GM03348 (cell line): Measurements from ENCODE around the gene ITPKB.
"Not testable (repeated sequence)": the region's sequence is repeated elsewhere in the genome, so short reads cannot be mapped to it uniquely, and the experiment has no call there.

ENCODE experiments used
- DNase-seq: peaks from one replicate; pipeline ENCODE4 v3.0.0; 2012; ENCODE audit warnings: low spot score

The ITPKB gene

DNA sequence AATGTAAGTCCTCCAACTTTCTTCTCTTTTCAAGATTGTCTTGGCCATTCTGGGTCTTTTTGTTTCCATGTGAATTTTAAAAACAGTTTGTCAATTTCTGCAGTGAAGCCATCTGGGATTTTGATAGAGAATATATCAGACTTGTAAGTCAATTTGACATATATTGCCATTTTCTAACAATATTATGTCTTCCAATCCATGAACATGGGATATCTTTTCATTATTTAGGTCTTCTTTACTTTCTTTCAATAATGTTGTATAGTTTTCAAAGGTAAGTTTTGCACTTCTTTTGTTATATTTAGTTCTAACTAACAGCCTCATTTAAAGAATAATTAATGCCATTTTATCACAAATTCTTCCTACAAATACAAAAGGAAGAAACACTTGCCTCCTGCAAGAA is 117.1 kb downstream of the ITPKB start:
- no peak for DNase-seq

DNA sequence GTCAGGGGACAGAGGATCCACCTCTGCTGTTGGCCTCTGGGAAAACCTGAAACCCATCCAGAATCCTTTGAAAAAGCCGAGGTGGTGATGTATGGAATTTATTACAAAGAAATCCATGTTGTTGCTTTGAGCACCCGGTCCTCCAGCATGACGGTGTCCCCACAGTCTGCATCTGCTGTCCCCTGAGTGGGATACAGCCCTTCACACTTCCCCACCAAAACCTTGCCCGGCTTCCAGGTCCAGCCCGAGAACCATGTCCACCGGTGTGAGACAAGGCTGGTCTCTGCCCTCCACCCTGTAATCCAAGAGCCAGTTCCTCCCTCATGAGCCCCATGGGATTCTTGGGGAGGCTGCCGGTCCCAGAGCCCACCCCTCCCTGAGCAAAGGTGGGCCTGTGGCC is 120.1 kb downstream of the ITPKB start:
- DNase-seq, result no peak

DNA sequence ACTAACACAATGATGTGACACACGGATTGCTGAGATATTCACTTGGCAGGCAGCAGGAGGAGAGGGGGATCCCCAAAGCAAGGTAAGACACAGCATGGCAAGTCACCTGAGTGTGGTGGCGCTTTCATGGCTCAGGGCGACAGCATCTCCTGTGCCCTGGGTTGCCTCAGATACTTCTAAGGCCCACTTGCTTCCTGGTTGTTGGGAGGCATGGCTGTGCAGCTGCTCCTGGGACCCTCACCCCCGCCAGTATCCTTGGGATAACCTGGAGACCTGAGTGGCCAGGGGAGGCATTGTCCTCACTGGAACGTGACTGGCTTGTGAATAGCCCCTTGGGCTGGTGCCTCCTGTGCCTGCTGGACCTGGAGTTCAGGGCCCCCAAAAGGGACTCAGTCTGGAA is 120.7 kb downstream of the ITPKB start:
- DNase-seq, result no peak

DNA sequence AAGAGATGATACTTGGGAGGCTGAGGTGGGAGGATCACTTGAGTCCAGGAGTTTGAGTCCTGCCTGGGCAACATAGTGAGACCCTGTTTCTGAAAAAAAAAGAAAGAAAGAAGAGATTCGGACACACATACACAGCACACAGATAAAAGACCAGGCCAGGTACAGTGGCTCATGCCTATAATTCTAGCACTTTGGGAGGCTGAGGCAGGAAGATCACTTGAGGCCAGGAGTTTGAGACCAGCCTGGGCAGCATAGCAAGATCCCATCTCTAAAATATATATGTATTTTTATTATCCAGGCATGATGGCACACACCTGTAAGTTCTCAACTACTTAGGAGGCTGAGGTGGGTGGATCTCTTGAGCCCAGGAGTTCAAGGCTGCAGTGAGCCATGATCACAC is 121.4 kb downstream of the ITPKB start:
- DNase-seq, result not testable (repeated sequence)

DNA sequence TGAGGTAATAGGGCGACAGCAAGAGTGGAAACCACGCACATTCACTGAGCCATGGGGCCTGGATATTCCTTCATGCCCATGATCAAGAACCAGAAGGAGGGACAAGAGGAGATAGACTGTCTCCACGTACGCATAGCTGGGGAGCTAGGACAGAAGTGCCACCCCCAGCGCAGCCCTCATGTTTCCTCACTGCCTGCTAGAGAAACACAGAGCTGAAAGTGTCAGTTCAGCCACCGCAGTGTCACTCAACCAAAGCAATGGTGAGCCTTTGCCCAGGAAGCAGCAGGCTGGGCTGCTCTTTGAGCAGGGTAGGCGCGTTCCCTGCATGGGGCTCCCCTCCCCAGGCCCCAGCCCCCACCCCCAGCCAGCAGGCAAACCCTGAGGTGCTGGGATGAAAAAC is 122.0 kb downstream of the ITPKB start:
- DNase-seq, result no peak

DNA sequence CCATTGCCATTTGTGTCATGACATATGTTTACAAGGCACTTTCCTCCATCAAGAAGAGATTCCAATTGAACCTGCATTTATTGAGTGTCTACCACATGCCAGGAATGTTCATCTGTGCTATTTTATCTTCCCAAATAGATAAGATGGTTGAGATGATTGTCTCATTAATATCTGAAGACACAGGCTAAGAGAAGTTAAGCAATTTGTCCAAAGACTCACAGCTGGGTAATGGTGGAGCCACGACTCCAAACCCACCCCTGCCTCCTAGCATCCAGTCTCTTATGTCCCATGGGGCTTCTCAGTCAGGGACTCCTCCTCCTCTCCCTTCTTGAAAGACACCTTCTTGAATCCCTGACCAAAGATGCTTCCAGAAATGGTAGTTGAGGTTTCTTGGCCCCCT is 122.4 kb downstream of the ITPKB start:
- DNase-seq, result no peak

DNA sequence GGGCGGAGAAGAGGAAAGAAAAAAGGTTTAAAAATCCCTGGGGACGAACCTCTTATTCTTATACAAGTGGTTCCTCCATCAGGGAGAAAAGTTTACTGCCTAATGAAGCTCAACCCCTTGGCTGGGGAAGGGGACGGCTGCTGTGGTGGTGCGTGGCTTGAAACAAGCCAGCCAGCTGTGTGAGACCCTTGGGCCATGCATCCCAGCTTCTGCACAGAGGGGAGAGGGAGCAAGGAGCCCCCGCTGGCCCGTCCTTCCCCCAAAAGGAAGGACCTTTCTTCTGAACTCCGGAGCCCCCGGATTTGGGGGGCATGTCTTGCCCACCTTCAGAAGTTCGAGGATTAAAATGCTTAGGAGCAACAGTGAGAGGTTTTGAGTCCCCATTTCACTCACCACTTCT is 123.2 kb downstream of the ITPKB start:
- DNase-seq, result no peak

DNA sequence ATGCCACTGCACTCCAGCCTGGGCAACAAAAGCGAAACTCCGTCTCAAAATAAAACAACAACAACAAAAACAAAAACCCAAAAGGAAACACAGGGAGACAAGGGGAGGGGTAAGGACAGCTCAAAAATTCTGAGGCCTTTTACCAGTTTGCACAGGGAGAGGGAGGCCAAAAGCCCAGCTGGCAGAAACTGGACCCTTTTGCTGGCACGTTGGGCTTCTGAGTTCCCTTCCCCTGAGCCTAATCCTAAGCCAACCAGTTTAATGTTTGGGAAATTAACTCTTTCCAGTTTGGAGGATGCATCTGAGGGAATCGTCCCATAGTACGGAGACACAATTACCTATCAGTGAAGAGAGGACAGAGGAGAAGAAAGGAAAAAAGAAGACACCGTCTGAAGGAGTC is 127.1 kb downstream of the ITPKB start:
- DNase-seq, result not testable (repeated sequence)

DNA sequence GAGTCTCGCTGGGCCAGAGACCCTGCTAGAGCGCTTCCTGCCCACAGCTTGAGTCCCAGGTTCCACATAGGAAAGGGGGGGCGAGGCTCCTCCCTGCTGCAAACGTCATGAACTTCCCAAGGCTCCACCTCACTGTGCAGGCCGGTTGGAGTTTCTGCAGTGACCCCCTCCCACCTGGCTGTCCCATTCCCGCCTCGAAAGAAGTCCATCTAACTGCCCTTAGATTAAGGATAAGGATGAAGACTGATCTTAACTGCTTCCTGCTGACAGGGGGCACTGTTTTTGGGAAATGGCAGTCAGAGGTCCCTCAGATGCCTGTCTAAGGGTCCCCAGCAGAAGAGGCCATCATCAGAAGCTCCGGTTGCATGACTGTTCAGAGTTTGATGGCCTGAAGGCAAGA is 127.8 kb downstream of the ITPKB start:
- DNase-seq, result no peak

DNA sequence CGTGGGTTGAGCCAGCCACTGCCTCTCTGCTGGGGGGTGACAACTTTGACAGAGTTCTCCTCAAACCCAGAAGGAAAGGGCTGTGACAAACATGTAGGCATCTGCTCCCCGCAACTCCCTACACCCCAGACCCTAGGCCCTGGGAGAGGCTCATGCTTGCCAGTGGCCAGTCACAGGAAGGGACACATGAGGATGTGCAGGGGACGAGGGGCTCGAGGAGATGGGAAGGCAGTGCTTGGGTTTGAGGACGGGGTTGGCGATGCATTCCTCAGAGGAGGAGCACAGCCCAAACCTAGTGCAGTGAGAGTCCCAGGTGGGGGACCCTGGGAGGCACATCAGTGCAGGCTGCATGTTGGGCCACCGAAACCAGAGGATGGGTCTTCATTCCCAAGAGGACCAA is 128.4 kb downstream of the ITPKB start:
- no peak for DNase-seq

DNA sequence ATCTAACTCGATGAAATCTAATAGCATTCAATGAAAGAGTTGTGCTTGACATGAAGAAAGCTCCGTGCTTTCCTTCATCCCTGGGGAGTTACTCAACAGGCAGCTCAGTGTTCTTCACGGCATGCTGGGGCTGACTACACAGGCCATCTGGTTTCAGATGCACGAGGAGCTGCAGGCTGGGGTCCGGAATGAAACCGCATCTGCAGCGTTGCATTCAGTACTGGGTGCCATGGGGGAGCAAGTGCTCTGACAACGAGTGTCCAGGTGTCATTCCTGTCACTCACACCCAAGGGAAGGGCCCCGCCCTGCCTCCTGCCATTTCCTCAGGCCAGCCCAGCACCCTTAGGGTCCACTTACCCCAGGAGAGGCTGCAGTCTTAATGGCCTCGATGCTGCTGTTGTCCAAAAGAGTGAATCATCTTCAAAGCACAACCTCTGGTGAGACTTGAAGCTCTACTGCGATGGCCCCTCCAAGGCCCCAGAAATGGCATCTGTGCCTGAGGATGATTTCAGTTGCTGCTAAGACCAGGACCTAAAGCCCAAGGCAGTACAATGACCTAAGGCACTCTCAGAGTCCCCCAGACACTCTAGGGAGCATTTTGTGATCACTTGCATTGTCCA is 129.1 kb downstream of the ITPKB start:
- no peak for DNase-seq

DNA sequence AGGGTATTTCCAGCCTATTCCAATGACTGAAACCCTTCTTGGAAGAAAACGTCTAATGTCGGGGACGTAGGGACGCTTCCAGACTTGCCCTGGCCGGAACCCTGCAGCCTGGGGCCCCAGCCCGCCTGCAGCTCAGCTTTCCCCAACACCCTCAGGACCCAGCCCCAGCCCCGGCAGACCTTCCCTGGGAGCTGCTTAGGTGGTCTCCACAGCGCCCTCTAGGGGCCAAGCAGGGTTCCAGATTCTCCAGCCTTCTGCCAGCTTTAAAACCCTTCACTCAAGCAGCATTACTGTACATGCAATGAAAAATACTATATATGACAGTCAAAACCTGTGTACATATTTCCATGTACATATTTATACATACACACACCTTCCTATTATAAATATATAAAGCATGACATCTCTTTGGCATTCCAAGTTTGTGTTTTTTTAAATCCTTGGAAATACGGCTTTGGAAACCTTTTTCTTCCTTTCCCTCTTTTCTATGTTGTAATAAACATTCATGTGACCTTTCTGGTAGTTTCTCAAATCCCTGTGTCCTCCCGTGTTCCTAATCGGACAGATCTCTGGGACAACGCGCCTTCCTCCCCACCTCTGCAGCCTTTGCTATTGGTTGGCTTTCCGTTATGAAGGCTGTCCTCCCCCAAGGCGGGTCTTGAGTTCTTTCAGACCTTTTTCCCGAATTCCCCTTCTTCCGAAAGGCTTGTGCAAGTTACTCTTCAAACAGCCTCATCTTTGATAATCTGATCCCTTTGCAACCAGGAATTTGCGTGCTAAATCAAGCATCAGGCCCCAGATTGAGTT is 130.2 kb downstream of the ITPKB start:
- DNase-seq, result peak; percentile 73

DNA sequence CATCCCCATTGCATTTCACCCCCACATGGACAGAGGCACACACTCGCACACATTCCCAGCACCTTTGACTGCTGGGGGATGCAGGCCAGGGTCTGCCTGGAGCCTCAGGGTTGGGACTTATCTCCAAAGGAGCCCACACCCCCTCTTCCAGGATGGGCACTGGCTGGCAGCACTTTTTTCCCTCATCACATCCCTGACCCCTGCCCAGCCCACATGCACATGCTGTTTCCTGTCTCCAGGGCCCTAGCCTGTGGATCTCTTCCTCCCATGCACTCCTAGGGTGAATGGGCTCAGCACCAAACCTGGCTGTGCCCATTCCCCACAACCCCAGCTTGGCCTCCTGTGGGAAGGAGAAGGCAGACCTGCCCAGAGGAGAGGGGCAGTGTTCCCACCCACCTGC is 131.3 kb downstream of the ITPKB start:
- DNase-seq, result no peak

DNA sequence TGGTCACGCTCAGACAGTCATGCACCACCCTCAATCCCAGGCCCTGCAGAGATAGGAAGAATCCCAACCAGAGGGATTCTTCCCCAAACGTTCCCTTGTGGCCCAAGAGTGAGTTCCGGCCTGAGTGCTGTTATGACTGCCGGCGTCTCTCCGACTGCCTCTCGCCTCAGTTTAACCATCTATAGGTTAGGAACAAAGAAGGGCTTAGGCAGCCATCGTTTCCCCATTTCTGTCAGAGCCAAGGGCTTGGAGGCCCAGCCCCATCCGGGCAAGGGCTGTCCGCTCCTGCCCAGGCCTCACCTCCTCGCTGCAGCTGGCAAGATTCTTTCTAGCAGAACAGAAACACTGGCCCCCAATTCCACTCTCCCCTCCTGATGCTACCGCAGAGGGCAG is 131.8 kb downstream of the ITPKB start:
- no peak for DNase-seq

DNA sequence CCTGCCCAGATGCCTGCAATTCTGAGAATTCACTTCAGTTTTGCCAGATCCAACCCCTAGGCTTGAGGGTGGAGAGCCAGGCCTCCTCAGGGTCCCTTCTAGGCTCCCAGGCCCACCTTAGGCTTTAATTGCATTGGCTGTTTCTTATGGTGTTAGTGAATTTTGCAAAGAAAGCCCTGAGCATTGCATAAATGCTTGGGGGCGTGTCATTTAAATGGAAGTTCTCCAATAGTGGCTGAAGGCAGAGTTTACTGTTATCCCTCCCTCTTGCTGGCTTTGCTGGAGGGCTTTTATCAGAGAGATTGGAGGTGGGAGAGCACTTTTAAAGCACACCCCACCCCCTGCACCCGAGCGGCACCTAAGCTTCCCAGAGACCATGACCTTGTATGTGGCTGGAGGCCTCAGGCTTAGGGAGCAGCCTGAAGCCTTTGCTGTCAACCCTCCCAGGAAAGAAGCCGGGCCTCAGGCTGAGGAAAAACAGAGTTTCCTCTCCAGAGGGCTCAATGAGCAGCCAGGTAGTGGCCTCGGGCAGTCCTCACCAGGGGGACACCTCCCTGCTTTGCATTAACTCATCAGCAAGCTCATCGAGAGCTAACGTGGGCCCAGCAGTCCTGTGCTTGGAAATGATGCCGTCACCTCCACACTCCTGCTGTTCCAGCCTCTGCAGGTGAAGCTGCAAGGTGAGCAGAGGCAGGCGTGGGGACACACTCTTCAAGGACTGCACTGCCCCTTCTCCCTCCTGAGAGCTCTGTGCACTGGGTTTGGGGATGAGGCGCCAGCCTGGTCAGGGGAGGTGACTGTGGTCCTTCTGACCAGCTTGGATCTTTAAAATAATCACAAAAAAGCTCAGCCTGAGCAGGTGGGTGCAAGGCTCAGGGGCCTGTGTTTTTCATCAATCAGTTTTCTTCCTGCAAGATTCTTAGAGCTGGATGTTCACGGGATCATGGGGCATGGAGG is 132.5 kb downstream of the ITPKB start:
- peak; percentile 49 for DNase-seq

DNA sequence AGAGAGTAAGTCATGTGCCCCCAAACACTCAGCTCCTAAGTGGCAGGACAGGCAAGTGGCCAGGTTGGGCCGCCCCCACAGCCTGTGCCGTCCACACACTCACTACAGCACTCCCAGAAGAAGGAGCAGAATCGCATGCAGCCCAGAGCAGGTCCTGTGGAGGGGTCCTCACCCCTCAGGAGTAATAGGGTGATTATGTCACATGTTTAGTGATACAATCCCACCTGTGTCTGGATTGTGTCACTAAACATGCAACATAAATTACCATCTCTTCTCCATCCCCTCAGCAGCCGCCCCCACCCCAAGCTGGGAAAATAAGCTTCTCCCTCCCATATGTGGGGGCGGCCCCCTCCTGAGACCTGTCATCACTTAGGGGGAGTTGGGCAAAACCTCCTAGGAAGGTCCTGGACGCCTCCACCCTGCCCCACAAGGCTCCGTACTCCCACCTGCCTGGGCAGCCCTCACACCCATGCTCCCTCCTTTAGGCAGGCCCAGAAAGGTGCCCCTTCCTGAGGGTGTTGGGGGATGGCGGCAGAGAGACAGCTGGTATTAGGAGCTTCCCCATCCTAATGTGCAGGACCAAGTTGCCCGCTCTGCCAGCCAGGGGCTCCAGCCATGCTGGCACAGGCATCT is 133.6 kb downstream of the ITPKB start:
- no peak for DNase-seq

DNA sequence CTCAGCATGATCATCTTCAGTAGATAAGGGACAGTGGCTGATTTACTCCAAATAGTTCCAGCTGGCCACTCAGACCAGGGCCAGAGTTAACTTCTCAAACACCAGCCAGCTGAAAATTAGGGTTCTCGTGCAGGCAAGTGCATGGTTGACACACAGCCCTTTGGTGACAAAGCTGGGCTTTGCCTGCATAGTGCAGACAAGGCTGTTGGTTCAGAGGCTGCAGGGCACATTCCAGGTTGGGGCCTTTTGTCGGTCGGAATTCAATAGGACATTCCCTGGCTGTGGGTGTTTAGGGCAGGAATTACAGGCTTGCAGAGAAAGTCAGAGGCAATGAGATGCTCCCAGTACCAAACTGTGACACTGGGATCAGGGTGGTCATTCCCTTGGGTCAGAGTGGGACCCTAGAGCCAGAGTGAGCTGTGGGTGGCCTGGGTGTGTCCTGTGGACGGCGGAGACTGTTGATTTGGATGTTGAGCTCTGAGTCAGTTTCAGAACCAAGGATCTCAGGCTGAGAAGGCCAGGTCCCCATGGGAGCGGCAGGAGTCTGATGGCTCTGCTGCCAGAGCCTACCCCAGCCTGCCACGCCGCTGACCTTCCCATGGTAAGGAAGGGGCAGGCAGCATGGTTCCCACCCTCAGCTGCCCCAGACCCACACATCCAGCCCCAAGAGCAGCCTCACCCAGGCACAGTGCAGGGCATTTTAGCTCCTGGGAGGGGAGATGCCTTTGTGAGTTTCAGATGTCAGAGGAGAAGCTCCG is 134.3 kb downstream of the ITPKB start:
- peak; percentile 42 for DNase-seq

DNA sequence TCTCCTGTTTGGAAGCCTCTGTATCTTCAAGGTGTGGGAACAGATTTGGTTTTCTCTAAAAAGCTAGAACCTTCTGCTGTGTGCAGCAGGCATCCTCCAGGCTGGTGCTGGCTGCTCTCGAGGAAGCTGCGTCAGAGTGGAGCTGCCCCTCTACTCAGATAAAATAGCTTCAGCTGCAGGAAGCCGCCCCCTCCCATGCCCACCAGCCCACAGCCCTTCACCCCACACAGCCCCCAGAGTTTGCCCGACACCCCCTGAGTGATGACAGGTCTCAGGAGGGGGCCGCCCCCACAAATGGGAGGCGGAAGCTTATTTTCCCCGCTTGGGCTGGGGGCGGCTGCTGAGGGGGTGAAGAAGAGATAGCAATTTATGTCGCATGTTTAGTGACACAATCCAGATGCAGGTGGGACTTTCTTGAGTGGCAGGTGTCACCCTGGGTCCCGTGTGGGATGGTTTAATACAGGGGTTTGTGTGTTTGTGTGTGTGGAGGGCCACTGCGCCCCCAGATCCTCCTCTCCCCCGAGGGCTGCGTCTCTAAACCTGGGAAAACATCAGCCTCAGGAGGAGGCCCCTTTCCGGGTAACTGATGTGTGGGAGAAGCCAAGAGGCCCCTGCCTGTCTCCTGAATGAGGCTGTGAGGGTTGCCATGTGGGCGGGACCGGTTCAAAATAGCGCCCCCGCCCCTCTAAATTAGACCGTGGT is 135.1 kb downstream of the ITPKB start:
- DNase-seq, result no peak

DNA sequence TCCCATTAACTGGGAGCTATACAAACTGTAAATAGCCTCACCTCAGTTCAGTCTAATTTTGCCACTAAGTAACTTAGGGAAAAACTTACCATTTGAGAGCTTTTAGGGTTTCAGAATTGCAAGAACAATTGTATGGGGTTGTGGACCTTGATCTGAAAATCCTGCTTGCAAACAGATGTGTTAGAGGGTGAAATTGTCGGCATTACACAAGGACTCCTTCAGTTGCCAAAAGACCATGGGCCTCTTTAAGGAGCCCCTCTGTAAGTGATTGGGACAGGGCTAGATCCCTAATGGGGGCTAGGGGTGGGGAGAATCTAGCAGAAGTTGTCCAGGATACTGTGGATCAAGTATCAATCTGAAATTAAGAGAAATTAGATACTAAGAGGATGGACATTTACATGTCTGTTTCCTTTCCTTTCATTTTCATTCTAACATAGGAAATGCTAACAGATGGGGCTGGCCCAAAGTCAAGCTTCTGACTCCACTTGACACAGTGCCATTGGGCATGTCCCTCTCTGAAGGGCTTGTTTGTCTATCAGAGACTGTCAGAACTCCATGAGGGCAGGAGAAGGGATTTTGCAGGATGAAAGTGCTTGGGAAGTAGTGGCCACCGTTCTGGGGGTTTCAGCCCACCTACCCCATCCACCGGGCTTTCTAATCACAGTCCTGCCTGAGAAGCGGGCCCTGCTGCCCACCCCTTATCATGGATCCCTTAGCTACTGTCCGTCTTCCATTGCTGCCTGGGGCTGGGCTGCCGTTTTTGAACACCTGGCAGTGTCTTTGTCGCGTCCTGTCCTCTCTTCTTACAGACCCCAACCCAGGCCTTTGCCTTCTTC is 135.8 kb downstream of the ITPKB start:
- peak; percentile 73 for DNase-seq
